Measurements from ENCODE around the gene OBI1. TPM values are rescaled to one million over a fixed set of nuclear protein-coding genes. Genes with fewer than 3 reads are reported as not detected.
"Not testable (repeated sequence)": the region's sequence is repeated elsewhere in the genome, so short reads cannot be mapped to it uniquely, and the experiment has no call there.

OBI1 gene
- polyA plus RNA-seq, 1 donor = 27.2 TPM

GRCh38 chr13:78649997-78650716, 8.8 kb downstream of the OBI1 start:
- no peak for DNase-seq

- not testable (repeated sequence) for DNase-seq
Measured at GRCh38 chr13:78647109-78647678, 11.8 kb downstream of the OBI1 start.

DNA sequence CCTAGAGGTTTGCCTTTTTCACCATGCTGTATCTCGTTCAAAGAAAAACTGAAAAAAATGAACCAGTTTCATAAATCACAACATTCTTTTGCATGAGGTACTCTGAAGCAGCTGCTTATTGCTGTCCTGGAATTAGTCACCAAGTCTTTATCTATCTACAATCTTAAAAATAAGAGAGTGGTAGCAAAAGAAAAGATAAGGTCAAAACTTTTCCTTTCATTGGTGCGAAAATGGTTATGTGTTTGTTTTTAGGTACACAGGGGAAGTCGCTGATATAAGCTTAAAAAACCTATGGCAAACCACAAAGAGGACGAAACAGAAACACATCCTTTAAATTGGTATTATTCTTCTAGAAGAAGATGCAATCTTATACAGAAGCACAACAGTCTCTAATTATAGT, 20.7 kb downstream of the OBI1 start:
- DNase-seq = no peak

- no peak for DNase-seq
Measured at GRCh38 chr13:78636495-78636894, 22.5 kb downstream of the OBI1 start.

DNA sequence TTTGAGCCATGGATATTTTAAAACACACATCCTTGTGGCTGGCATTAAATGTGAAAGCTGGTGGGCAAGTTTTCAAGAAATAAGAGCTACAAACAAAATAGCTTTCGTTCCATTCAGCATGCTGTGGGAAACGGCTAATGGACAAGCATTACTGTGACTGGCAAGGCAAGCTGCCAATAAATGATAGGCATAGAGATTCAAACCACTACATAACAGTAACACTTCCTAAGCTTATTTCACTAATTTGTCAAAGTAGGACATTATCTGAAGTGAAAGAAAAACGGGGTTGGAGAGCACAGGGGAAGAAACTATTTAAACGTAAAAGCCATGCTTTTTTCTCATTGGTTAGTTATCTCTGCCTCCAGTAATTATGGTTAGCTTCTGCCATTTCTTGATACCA, 26.0 kb downstream of the OBI1 start:
- DNase-seq = no peak

DNA sequence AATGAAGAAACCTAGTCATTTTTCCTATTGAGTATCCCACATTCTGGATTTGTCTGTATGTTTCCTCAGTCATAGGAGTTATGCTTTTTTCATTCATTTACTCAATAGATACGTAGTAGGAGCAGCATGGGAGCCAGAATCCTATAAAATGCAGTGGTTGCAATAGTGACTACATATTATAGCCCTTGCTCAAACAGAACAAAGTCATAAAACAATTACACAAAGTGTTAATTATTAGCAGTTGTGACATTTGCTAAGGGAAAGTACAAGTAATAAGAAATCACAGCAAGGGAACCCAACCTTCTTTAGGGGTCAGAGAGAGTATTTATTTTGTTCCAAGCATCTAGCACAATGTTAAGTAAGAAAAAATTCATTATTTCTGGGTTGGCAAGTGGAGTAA, 27.9 kb downstream of the OBI1 start:
- DNase-seq = no peak

GRCh38 chr13:78630511-78630910, 28.4 kb downstream of the OBI1 start:
- no peak for DNase-seq

GRCh38 chr13:78625384-78625783, 33.6 kb downstream of the OBI1 start:
- DNase-seq = no peak

GRCh38 chr13:78623132-78623531, 35.8 kb downstream of the OBI1 start:
- DNase-seq = no peak

- no peak for DNase-seq
Measured at GRCh38 chr13:78620936-78621470, 38.0 kb downstream of the OBI1 start.

DNA sequence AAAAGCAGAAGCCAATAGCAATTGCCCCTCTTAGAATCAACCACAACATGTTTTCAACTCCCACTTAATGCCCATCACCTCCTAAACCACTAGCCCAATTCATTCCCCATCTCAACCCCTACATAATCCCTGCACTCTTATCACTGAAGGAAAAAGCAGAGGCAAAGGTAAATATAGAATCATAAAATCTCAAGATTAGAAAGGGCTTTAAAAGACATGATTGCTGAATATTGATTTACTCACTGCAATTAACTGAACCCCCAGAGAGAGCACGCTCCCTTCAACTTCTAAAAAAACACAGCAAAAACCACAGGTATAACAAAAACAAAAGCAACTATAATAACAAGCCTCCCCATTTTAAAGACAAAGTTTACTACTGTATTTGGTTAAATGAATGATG, 40.5 kb downstream of the OBI1 start:
- DNase-seq = no peak

GRCh38 chr13:78611040-78611439, 47.9 kb downstream of the OBI1 start:
- DNase-seq = no peak

- no peak for DNase-seq
Measured at GRCh38 chr13:78610381-78610883, 48.5 kb downstream of the OBI1 start.

DNA sequence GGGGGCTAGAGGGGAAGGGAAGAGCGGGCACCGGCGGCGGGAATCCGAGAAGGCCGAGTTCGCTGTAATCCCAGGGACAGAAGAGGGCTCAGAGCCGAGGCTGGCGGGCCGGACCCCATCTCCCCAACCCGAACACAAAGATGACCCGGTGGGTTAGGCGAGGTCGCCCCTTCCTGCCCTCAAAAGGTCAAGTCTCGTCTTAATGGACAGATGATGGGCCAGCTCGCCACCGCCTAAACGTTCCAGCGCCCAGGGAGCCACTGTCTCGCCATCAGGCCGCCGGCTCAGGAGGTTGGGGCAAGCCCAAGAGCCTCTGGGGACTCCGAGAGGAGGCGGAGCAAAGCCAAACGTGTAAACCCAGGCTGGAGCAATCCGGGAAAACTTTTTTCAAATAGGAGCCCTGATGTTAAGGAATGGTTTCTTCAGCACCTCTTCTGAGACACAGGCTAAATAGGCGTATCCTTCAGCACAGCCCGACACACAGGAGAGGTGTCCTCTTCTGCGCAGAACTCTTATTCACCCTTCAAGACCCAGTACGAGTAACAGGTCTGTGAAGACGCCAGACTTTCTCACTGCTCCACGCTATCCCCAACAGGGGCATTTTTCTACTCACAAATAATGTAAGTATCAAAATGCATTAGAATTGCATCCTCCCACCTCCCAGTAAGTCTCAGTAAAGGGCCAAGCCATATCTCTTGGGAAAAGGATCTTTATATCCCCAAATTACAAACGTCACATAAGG, 49.3 kb downstream of the OBI1 start:
- no peak for DNase-seq

GRCh38 chr13:78608688-78609463, 50.1 kb downstream of the OBI1 start:
- no peak for DNase-seq

GRCh38 chr13:78608252-78608687, 50.7 kb downstream of the OBI1 start:
- no peak for DNase-seq

DNA sequence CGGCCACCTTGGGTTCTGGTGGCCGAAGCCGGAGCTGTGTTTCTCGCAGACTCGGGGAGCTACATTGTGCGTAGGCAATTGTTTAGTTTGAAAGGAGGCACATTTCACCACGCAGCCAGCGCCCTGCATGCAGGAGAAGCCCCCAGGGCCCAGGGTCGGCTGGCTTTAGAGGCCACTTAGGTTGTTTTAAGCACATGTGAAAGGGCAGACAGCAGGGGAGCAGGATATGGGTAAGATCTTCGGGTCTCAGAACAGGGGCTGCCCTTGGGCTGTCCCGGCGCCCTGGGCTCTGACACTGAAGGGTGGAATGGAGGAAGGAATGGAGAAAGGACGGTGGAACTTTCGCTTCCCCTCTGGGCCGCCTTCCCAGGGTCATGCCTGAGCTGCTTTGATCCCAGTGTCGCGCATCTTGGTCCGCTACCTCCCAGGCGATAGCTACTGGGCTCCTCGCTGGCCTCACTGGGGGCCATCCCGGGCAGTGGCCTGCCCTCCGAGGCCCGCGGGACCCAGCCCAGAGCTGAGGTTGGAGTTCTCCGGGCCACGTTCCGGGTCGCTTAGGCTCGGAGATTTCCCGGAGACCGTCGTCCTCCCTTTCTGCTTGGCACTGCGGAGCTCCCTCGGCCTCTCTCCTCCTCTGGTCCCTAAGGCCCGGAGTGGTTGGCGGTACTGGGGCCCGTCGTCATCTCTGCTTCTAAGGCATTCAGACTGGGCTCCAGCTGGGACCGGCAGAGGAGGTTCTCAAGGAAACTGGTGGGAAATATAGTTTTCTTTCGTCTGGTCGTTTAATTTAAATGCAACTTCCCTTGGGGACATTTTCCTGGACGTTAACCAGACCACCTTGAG, 51.3 kb downstream of the OBI1 start:
- DNase-seq = no peak

DNA sequence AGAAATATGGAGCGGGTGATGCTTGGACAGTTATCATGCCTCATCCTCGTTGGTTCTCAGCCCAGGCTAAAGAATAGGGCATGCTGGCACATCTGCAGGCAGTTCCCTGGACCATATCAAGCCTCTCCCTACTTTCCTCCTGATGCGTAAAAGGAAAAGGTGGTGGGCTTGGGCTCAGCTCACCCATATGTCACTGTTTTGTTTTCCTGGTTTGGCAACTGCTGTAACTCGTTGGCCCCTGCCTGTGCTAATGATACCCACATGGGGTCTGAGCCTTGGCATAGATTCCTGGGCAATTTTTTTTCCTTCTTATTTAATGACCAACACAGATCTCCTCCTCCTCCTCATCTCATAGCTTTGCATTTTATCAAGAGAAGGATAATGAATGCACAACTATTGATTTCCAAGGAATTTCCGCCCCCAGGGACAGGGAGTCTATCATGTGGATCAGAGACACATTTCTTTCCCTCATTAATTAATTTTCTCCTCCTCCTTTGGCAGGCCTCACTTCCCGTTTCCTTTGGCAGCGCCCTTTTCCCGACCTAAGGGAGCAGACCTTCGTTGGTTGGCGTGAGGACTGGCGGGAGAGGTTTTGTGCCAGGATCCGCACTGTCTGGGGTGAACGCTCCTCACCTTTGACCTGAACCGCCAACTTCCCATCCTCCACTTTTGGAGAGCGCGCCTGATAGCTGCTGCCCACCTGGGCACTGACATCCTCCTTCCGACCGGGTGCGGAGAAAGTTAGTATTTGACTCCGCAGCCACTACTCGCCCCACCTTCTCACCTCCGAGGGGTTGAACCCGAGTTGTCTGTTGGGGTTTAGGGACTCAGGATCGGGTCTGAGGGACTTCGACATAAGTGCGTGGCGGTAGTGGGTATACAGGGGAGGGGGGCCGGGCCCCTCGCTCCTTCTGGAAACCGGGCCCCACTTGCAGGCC, 52.2 kb downstream of the OBI1 start:
- no peak for DNase-seq

DNA sequence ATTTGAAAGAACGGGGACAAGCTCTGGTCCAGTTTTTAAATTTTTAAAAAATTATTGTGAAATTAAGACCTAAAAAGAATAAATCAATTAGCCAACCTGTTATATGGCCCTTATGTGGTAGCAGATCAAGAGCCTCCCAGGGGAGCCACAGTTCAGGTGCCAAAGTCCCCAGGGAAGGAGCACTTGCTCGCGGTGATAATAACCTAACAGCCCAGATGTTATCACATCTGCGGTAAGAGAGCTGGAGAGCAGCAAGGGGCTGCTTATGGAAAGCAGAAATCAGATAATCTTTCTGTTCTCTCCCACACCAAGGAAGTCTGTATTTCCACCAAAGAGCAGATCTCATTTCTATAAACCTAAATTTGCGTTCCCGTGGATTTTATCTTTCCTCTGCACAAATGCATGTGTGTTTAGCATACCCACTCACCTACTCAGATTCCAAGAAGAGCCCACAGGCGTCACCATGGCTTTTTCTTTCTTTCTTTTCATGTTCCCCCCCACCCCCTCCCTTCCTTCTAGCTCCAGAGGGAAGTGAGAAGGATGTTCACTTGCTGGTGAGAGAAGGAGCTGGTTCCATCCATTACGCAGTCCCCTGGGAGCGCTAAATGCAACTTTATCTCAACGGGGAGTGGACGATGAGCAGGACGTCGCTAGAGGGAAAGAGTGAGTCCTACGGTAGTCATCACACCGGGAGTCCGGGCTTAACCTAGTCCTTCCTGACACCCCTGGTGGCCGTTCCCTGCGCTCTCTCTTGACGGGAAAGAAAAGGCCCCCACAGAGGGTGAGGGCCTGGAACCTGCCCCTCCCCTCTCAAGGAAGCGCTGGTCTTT, 54.0 kb downstream of the OBI1 start:
- no peak for DNase-seq
